H9 (cell line): ENCODE measurements around the gene BACH2. TPM values are rescaled to one million over a fixed set of nuclear protein-coding genes. Genes with fewer than 3 reads are reported as not detected.

Experiments
- DNase-seq: peaks from one replicate; pipeline ENCODE4 v3.0.0-alpha.2; 2017
- H2AFZ ChIP-seq: one replicate; pipeline ENCODE4 v1.6.1; 2013; ENCODE audit warnings: mild to moderate bottlenecking, low read length, control low read depth, moderate library complexity
- H2AK5ac ChIP-seq: 2 replicates; pipeline ENCODE4 v1.6.1; 2013; ENCODE audit warnings: low read length, control low read depth, mixed read lengths; ENCODE audit not compliant: insufficient read length
- H2BK120ac ChIP-seq: one replicate; pipeline ENCODE4 v1.6.1; 2013; ENCODE audit warnings: low read depth, mild to moderate bottlenecking, low read length, control low read depth, inconsistent platforms; ENCODE audit not compliant: poor library complexity, severe bottlenecking
- H2BK12ac ChIP-seq: 2 replicates; pipeline ENCODE4 v1.6.1; 2013; ENCODE audit warnings: low read length, control low read depth, mixed read lengths, low read depth; ENCODE audit not compliant: insufficient read length
- H2BK15ac ChIP-seq: 2 replicates; pipeline ENCODE4 v1.6.1; 2013; ENCODE audit warnings: low read depth, low read length, control low read depth
- H2BK20ac ChIP-seq: one replicate; pipeline ENCODE4 v1.6.1; 2013; ENCODE audit warnings: low read depth, mild to moderate bottlenecking, low read length, control low read depth, inconsistent platforms; ENCODE audit not compliant: poor library complexity, severe bottlenecking
- H2BK5ac ChIP-seq: 2 replicates; pipeline ENCODE4 v1.6.1; 2013; ENCODE audit warnings: low read length, control low read depth, mixed read lengths; ENCODE audit not compliant: insufficient read length
- H3K14ac ChIP-seq: 2 replicates; pipeline ENCODE4 v1.6.1; 2013; ENCODE audit warnings: low read length, control low read depth; ENCODE audit not compliant: insufficient read depth
- H3K18ac ChIP-seq: 2 replicates; pipeline ENCODE4 v1.6.1; 2013; ENCODE audit warnings: low read depth, mild to moderate bottlenecking, mixed read lengths, low read length, control low read depth; ENCODE audit not compliant: insufficient read length
- H3K23ac ChIP-seq: 2 replicates; pipeline ENCODE4 v1.6.1; 2013; ENCODE audit warnings: low read length, control low read depth, mixed read lengths, low read depth; ENCODE audit not compliant: insufficient read length
- H3K23me2 ChIP-seq: 2 replicates; pipeline ENCODE4 v1.6.1; 2013; ENCODE audit warnings: low read depth, mild to moderate bottlenecking, mixed read lengths, low read length, control low read depth; ENCODE audit not compliant: insufficient read length, poor library complexity, severe bottlenecking
- H3K27ac ChIP-seq: 2 replicates; pipeline ENCODE4 v1.5.1; 2013; ENCODE audit warnings: low read length, control low read depth, mixed read lengths, low read depth; ENCODE audit not compliant: insufficient read length
- H3K27me3 ChIP-seq: 2 replicates; pipeline ENCODE4 v1.6.1; 2013; ENCODE audit warnings: low read length, control low read depth, inconsistent platforms; ENCODE audit not compliant: insufficient read depth
- H3K4ac ChIP-seq: 2 replicates; pipeline ENCODE4 v1.6.1; 2013; ENCODE audit warnings: low read depth, mild to moderate bottlenecking, control low read depth, inconsistent platforms, low read length, moderate library complexity
- H3K4me1 ChIP-seq: 2 replicates; pipeline ENCODE4 v1.6.1; 2013; ENCODE audit warnings: low read length, control low read depth, inconsistent platforms; ENCODE audit not compliant: insufficient read depth
- H3K4me2 ChIP-seq: 2 replicates; pipeline ENCODE4 v1.6.1; 2013; ENCODE audit warnings: low read length, control low read depth, mixed read lengths; ENCODE audit not compliant: insufficient read length, insufficient read depth
- H3K56ac ChIP-seq: 2 replicates; pipeline ENCODE4 v1.6.1; 2013; ENCODE audit warnings: low read depth, mild to moderate bottlenecking, mixed read lengths, low read length, control low read depth; ENCODE audit not compliant: insufficient read length
- H3K79me1 ChIP-seq: 2 replicates; pipeline ENCODE4 v1.6.1; 2013; ENCODE audit warnings: low read depth, mild to moderate bottlenecking, moderate library complexity, low read length, control low read depth, inconsistent platforms; ENCODE audit not compliant: insufficient read depth, poor library complexity, severe bottlenecking
- H3K79me2 ChIP-seq: 2 replicates; pipeline ENCODE4 v1.6.1; 2013; ENCODE audit warnings: low read length, control low read depth, inconsistent platforms; ENCODE audit not compliant: insufficient read depth
- H3K9ac ChIP-seq: 2 replicates; pipeline ENCODE4 v1.6.1; 2013; ENCODE audit warnings: low read length, control low read depth, mixed read lengths; ENCODE audit not compliant: insufficient read length; ENCODE audit errors: extremely low read depth
- H3K9me3 ChIP-seq: one replicate; pipeline ENCODE4 v1.6.1; 2013; ENCODE audit warnings: low read depth, low read length, inconsistent platforms; ENCODE audit not compliant: control insufficient read depth
- H3T11ph ChIP-seq: one replicate; pipeline ENCODE4 v1.6.1; 2013; ENCODE audit warnings: mild to moderate bottlenecking, low read length, control low read depth, inconsistent platforms
- H4K20me1 ChIP-seq: one replicate; pipeline ENCODE4 v1.6.1; 2013; ENCODE audit not compliant: control insufficient read depth, insufficient read length, insufficient read depth
- H4K5ac ChIP-seq: 2 replicates; pipeline ENCODE4 v1.6.1; 2013; ENCODE audit warnings: low read depth, mild to moderate bottlenecking, mixed read lengths, low read length, control low read depth; ENCODE audit not compliant: insufficient read length
- H4K8ac ChIP-seq: replicated peaks from 2 replicates; pipeline ENCODE4 v1.6.1; 2013; ENCODE audit warnings: low read length, control low read depth, mixed read lengths, low read depth; ENCODE audit not compliant: insufficient read length
- H4K91ac ChIP-seq: 2 replicates; pipeline ENCODE4 v1.6.1; 2013; ENCODE audit warnings: low read depth, mild to moderate bottlenecking, moderate library complexity, mixed read lengths, low read length, control low read depth; ENCODE audit not compliant: insufficient read length
- H3K27ac Mint-ChIP-seq, 3 experiments: 2 replicates in 2 of 3; 3 replicates in 1 of 3; pipeline ENCODE4 v1.8.0; 2020 to 2021; ENCODE audit warnings: mixed read lengths in 3 of 3, mild to moderate bottlenecking in 1 of 3, moderate library complexity in 1 of 3
- H3K27me3 Mint-ChIP-seq: 2 replicates; pipeline ENCODE4 v1.8.0; 2021; ENCODE audit warnings: low read depth, mild to moderate bottlenecking, moderate library complexity, mixed read lengths
- H3K36me3 Mint-ChIP-seq, 3 experiments: 2 replicates in 2 of 3; 3 replicates in 1 of 3; pipeline ENCODE4 v1.8.0; 2020 to 2021; ENCODE audit warnings: low read depth in 3 of 3, mixed read lengths in 3 of 3; ENCODE audit not compliant: insufficient read depth in 1 of 3
- H3K4me1 Mint-ChIP-seq, 2 experiments: 2 replicates each; pipeline ENCODE4 v1.8.0; 2020; ENCODE audit warnings: mixed read lengths in 2 of 2
- H3K4me3 Mint-ChIP-seq, 2 experiments: 2 replicates in 1 of 2; 3 replicates in 1 of 2; pipeline ENCODE4 v1.8.0; 2020 to 2021; ENCODE audit warnings: mild to moderate bottlenecking in 2 of 2, mixed read lengths in 2 of 2, moderate library complexity in 1 of 2
- H3K9me3 Mint-ChIP-seq, 2 experiments: 2 replicates in 1 of 2; 3 replicates in 1 of 2; pipeline ENCODE4 v1.8.0; 2020; ENCODE audit warnings: mild to moderate bottlenecking in 2 of 2, mixed read lengths in 2 of 2, moderate library complexity in 1 of 2
- WGBS: extraction: QIAGEN DNeasy Blood & Tissue Kit; methylation state at CpG from one replicate; pipeline ENCODE4 v1.1.7; 2013; ENCODE audit warnings: missing lambda C conversion rate, low lambda C conversion rate, mixed read lengths; ENCODE audit not compliant: insufficient read length; ENCODE audit errors: extremely low coverage; 5-methylcytosine and 5-hydroxymethylcytosine counted together
- total RNA-seq: library from RNA; stranded (reverse); gene quantifications from 2 replicates; pipeline ENCODE4 v1.2.1, GENCODE V29; 2021
- TF ChIP-seq, protein P1 (sequence below): fragments of 200-600 bp; sonication (generic); conservative IDR thresholded peaks from 3 replicates; pipeline ENCODE4 v1.8.0; 2021; ENCODE audit warnings: antibody characterized with exemption, mild to moderate bottlenecking

Gene BACH2
- total RNA-seq, 1 experiment from 2014 or later = 2.0 TPM

DNA sequence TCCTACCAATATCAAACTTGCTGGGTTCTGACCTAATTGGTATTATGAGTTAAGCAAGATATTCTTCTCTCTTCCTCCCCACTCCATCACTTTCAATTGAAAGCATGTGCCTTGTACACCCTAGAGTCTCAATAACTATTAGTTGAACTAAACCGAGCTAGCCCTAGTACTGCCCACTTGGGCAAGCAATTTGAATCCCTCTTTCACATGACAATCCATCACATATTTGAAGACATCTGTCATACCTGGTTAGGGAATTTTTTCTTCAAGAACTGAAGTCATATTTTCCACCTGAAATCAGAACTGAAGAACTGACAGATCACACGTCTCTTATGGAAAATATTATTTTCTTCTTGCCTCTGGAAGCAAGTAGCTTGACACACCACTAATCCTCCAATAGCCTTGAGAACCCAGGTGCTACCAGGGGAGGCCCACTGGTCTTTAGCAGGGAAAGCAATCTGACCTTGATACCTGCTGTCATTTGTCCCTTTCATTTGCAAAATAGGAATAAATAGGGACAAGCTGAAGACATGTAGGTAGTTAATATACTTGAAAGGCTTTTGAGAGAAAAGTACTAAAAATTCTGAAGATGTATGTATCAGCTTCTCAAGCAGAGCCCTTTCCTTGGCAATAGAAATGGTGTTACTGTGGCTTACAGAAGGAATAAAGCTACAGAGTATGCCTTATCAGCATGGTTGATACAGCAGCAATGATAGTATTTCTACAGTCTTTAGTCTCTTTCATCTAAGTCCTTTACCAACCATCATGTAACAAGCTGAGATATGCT, 331.0 kb downstream of the BACH2 start:
- Mint-ChIP-seq H3K27ac (no peak overlapping the region), H3K4me3 (no peak overlapping the region), H3K27me3 (no peaks in the 10 kb centered on the region), H3K36me3 (no peaks in the 10 kb centered on the region), H3K9me3 (no peaks in the 10 kb centered on the region), H3K4me1 (peaks cover 4 to 6% of the 10 kb centered on the region in 2 experiments; a peak in 2 of 4 replicates)
- H4K20me1 ChIP-seq = no peaks in the 10 kb centered on the region
- H3K18ac ChIP-seq = no peak overlapping the region
- H3K9me3 ChIP-seq = no peaks in the 10 kb centered on the region
- H2BK20ac ChIP-seq = no peak overlapping the region
- no peaks in the 10 kb centered on the region for H3K4me1 ChIP-seq
- no peak overlapping the region for H2AFZ ChIP-seq
- no peak overlapping the region for H3K14ac ChIP-seq
- H3K9ac ChIP-seq = no peak overlapping the region
- H3K4ac ChIP-seq = no peak overlapping the region
- no peak overlapping the region for H2BK120ac ChIP-seq
- H3K27ac ChIP-seq = no peak overlapping the region
- DNase-seq = no peak
- H4K91ac ChIP-seq = no peak overlapping the region
- no peak overlapping the region for H2BK5ac ChIP-seq
- no peak overlapping the region for H2AK5ac ChIP-seq
- H3T11ph ChIP-seq = no peak overlapping the region
- H4K5ac ChIP-seq = no peak overlapping the region
- TF ChIP-seq, protein P1, sequence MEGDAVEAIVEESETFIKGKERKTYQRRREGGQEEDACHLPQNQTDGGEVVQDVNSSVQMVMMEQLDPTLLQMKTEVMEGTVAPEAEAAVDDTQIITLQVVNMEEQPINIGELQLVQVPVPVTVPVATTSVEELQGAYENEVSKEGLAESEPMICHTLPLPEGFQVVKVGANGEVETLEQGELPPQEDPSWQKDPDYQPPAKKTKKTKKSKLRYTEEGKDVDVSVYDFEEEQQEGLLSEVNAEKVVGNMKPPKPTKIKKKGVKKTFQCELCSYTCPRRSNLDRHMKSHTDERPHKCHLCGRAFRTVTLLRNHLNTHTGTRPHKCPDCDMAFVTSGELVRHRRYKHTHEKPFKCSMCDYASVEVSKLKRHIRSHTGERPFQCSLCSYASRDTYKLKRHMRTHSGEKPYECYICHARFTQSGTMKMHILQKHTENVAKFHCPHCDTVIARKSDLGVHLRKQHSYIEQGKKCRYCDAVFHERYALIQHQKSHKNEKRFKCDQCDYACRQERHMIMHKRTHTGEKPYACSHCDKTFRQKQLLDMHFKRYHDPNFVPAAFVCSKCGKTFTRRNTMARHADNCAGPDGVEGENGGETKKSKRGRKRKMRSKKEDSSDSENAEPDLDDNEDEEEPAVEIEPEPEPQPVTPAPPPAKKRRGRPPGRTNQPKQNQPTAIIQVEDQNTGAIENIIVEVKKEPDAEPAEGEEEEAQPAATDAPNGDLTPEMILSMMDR = no peak
- no peak overlapping the region for H2BK12ac ChIP-seq
- no peaks in the 10 kb centered on the region for H3K79me2 ChIP-seq
- H2BK15ac ChIP-seq = no peak overlapping the region
- H3K23me2 ChIP-seq = no peaks in the 10 kb centered on the region
- H4K8ac ChIP-seq = no peak overlapping the region
- H3K79me1 ChIP-seq = no peaks in the 10 kb centered on the region
- H3K4me2 ChIP-seq = no peak overlapping the region
- no peak overlapping the region for H3K23ac ChIP-seq
- no peak overlapping the region for H3K56ac ChIP-seq
- H3K27me3 ChIP-seq = no peaks in the 10 kb centered on the region
- no CpG with 5 or more reads among the region's 2 CpGs for WGBS
